Measurements from ENCODE around the gene INTS11. TPM values are rescaled to one million over a fixed set of nuclear protein-coding genes. Genes with fewer than 3 reads are reported as not detected.
A peak's percentile ranks its signal among the peaks of the same experiment; 100 is the strongest.

Gene INTS11
- total and polyA plus RNA-seq, 9 of the 15 experiments (the other 6 are each of a cell fraction or from before 2014, with no cell fraction given), result 3.6 to 183 (median 110) TPM

DNA sequence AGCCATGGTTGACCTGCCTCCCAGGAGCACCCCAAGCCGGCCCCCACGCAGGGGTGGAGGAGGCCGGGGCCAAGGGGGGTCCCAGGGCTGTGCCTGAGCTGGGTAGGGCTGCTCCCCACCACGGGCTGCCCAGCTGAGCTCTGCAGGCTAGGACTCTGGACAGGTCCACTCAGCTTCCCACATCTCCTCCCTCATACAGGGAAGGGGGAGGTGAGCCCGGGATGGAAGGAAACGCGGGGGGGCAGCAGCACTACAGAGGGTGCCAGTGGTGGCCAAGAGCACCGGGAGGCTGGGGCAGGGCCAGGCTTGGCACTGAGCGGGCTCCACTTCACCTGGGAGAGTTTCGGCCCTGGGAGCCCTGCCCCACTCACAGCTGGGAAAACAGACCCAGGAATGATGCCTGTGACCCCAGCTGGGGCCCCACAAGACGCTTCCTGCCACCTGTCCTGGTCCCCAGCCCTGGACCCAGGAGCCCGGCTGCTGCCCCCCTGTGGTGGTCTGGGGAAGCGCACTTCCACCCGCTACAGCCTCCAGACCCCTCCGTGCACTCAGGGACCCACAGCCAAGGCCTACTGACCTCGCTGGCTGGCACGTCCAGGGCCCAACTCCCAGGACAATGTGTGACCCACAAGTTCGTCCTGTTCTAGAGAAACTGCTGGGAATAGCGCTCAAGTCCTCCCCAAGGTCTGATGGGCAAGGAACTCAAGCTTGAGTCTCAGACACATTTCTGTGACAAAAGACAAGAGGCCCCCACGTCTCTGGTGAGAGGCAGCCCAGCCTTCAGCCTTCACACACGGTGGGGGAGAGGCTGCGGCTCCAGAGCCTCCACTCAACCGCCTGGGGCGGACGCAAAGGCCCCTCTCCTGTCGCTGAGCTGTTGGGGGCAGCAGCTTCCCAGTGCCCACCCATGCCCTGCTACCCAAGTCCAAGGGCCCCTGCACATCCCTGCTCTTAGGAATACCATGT lies 47.6 kb upstream of the INTS11 start (continued):
- TF ChIP-seq PATZ1 (CRISPR knock-in tag; IDR thresholded peaks at IDR 0.05; ENCODE audit: borderline replicate concordance) (no peak), NFIX (CRISPR knock-in tag; IDR thresholded peaks at IDR 0.05; ENCODE audit: low read depth) (no peak), POLR2A (conservative IDR thresholded peaks at IDR 0.05) (0 out of 2 replicates have a peak, but pooled peaks have one; percentile 48), HCFC1 (IDR thresholded peaks at IDR 0.05; ENCODE audit: low read depth, low read length) (peak; percentile 30; the same call in 1 of the 2 replicates), EP300 (IDR thresholded peaks at IDR 0.05; ENCODE audit: low read length) (no peak), ZBTB7A (IDR thresholded peaks at IDR 0.05; ENCODE audit: borderline replicate concordance, control insufficient read depth, low read depth, low read length) (peak; percentile 86; the same call in 1 of the 2 replicates), ILF3 (IDR thresholded peaks at IDR 0.05; ENCODE audit: borderline replicate concordance) (0 out of 2 replicates have a peak, but pooled peaks have one; percentile 69), TEAD1 (CRISPR knock-in tag; IDR thresholded peaks at IDR 0.05) (no peak)
- TF ChIP-seq, protein P1, sequence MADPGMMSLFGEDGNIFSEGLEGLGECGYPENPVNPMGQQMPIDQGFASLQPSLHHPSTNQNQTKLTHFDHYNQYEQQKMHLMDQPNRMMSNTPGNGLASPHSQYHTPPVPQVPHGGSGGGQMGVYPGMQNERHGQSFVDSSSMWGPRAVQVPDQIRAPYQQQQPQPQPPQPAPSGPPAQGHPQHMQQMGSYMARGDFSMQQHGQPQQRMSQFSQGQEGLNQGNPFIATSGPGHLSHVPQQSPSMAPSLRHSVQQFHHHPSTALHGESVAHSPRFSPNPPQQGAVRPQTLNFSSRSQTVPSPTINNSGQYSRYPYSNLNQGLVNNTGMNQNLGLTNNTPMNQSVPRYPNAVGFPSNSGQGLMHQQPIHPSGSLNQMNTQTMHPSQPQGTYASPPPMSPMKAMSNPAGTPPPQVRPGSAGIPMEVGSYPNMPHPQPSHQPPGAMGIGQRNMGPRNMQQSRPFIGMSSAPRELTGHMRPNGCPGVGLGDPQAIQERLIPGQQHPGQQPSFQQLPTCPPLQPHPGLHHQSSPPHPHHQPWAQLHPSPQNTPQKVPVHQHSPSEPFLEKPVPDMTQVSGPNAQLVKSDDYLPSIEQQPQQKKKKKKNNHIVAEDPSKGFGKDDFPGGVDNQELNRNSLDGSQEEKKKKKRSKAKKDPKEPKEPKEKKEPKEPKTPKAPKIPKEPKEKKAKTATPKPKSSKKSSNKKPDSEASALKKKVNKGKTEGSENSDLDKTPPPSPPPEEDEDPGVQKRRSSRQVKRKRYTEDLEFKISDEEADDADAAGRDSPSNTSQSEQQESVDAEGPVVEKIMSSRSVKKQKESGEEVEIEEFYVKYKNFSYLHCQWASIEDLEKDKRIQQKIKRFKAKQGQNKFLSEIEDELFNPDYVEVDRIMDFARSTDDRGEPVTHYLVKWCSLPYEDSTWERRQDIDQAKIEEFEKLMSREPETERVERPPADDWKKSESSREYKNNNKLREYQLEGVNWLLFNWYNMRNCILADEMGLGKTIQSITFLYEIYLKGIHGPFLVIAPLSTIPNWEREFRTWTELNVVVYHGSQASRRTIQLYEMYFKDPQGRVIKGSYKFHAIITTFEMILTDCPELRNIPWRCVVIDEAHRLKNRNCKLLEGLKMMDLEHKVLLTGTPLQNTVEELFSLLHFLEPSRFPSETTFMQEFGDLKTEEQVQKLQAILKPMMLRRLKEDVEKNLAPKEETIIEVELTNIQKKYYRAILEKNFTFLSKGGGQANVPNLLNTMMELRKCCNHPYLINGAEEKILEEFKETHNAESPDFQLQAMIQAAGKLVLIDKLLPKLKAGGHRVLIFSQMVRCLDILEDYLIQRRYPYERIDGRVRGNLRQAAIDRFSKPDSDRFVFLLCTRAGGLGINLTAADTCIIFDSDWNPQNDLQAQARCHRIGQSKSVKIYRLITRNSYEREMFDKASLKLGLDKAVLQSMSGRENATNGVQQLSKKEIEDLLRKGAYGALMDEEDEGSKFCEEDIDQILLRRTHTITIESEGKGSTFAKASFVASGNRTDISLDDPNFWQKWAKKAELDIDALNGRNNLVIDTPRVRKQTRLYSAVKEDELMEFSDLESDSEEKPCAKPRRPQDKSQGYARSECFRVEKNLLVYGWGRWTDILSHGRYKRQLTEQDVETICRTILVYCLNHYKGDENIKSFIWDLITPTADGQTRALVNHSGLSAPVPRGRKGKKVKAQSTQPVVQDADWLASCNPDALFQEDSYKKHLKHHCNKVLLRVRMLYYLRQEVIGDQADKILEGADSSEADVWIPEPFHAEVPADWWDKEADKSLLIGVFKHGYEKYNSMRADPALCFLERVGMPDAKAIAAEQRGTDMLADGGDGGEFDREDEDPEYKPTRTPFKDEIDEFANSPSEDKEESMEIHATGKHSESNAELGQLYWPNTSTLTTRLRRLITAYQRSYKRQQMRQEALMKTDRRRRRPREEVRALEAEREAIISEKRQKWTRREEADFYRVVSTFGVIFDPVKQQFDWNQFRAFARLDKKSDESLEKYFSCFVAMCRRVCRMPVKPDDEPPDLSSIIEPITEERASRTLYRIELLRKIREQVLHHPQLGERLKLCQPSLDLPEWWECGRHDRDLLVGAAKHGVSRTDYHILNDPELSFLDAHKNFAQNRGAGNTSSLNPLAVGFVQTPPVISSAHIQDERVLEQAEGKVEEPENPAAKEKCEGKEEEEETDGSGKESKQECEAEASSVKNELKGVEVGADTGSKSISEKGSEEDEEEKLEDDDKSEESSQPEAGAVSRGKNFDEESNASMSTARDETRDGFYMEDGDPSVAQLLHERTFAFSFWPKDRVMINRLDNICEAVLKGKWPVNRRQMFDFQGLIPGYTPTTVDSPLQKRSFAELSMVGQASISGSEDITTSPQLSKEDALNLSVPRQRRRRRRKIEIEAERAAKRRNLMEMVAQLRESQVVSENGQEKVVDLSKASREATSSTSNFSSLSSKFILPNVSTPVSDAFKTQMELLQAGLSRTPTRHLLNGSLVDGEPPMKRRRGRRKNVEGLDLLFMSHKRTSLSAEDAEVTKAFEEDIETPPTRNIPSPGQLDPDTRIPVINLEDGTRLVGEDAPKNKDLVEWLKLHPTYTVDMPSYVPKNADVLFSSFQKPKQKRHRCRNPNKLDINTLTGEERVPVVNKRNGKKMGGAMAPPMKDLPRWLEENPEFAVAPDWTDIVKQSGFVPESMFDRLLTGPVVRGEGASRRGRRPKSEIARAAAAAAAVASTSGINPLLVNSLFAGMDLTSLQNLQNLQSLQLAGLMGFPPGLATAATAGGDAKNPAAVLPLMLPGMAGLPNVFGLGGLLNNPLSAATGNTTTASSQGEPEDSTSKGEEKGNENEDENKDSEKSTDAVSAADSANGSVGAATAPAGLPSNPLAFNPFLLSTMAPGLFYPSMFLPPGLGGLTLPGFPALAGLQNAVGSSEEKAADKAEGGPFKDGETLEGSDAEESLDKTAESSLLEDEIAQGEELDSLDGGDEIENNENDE (IDR thresholded peaks at IDR 0.05; ENCODE audit: low read depth, low read length), result no peak
- TF ChIP-seq, protein P2, sequence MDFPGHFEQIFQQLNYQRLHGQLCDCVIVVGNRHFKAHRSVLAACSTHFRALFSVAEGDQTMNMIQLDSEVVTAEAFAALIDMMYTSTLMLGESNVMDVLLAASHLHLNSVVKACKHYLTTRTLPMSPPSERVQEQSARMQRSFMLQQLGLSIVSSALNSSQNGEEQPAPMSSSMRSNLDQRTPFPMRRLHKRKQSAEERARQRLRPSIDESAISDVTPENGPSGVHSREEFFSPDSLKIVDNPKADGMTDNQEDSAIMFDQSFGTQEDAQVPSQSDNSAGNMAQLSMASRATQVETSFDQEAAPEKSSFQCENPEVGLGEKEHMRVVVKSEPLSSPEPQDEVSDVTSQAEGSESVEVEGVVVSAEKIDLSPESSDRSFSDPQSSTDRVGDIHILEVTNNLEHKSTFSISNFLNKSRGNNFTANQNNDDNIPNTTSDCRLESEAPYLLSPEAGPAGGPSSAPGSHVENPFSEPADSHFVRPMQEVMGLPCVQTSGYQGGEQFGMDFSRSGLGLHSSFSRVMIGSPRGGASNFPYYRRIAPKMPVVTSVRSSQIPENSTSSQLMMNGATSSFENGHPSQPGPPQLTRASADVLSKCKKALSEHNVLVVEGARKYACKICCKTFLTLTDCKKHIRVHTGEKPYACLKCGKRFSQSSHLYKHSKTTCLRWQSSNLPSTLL (IDR thresholded peaks at IDR 0.05), result no peak

All from K562 (cell line).